IPS-11a (cell line): Measurements from ENCODE around the gene C10orf67.

Experiments
- H3K4me3 ChIP-seq: one replicate; pipeline ENCODE4 v1.5.1; 2013; ENCODE audit warnings: low read depth, low read length, control low read depth

C10orf67 gene

GRCh38 chr10:23199768-23200511 lies 144.7 kb downstream of the C10orf67 start:
- no peak overlapping the region for H3K4me3 ChIP-seq

GRCh38 chr10:23198940-23199767 lies 145.4 kb downstream of the C10orf67 start:
- peak overlapping the region; percentile 33 for H3K4me3 ChIP-seq

- peak overlapping the region; percentile 33 for H3K4me3 ChIP-seq
These were observed 146.0 kb downstream of the C10orf67 start for GRCh38 chr10:23198610-23198939.

- H3K4me3 ChIP-seq: no peak overlapping the region
These were observed 147.2 kb downstream of the C10orf67 start for GRCh38 chr10:23197416-23197861.

- no peak overlapping the region for H3K4me3 ChIP-seq
These were observed 147.7 kb downstream of the C10orf67 start for GRCh38 chr10:23196915-23197314.

- no peak overlapping the region for H3K4me3 ChIP-seq
These were observed 148.6 kb downstream of the C10orf67 start for GRCh38 chr10:23195846-23196600.

- H3K4me3 ChIP-seq: peak overlapping the region; percentile 4
These were observed 149.4 kb downstream of the C10orf67 start for GRCh38 chr10:23194966-23195845.

GRCh38 chr10:23194471-23194965 lies 150.1 kb downstream of the C10orf67 start:
- H3K4me3 ChIP-seq: no peak overlapping the region

GRCh38 chr10:23193435-23194074 lies 151.0 kb downstream of the C10orf67 start:
- no peak overlapping the region for H3K4me3 ChIP-seq

- H3K4me3 ChIP-seq: no peak overlapping the region
These were observed 151.7 kb downstream of the C10orf67 start for GRCh38 chr10:23192712-23193434.

GRCh38 chr10:23191764-23192711 lies 152.6 kb downstream of the C10orf67 start, which contains the start of gene PTF1A:
Gene PTF1A (plus strand): TSS chr10:23192312. CDS start chr10:23192531, 219 bp downstream.
- peak within 1 kb of the TSS; percentile 13 for H3K4me3 ChIP-seq

- no peak overlapping the region for H3K4me3 ChIP-seq
These were observed 153.5 kb downstream of the C10orf67 start for GRCh38 chr10:23190872-23191763.

GRCh38 chr10:23189024-23189423 lies 155.6 kb downstream of the C10orf67 start:
- H3K4me3 ChIP-seq: no peak overlapping the region

- no peak overlapping the region for H3K4me3 ChIP-seq
These were observed 157.4 kb downstream of the C10orf67 start for GRCh38 chr10:23187155-23187554.

GRCh38 chr10:23186697-23187096 lies 157.9 kb downstream of the C10orf67 start:
- no peak overlapping the region for H3K4me3 ChIP-seq

GRCh38 chr10:23186178-23186577 lies 158.4 kb downstream of the C10orf67 start:
- no peak overlapping the region for H3K4me3 ChIP-seq

GRCh38 chr10:23174977-23175512 lies 169.6 kb downstream of the C10orf67 start:
- H3K4me3 ChIP-seq: no peak overlapping the region
